WTC11 (cell line): ENCODE measurements around the gene KRT82. TPM values are rescaled to one million over a fixed set of nuclear protein-coding genes. Genes with fewer than 3 reads are reported as not detected.
"Not testable (repeated sequence)": the region's sequence is repeated elsewhere in the genome, so short reads cannot be mapped to it uniquely, and the experiment has no call there.

ENCODE experiments used
- ATAC-seq: fragments of 200-7000 bp; cut with Tn5 transposase; 2 replicates; pipeline ENCODE4 v1.10.0; 2021; ENCODE audit warnings: mild to moderate bottlenecking, moderate library complexity
- CTCF ChIA-PET: fragments of 300-600 bp; sonication (Branson Sonifier 250); formaldehyde crosslinking; loops from one replicate; lab custom pipeline; 2021; ENCODE audit warnings: antibody characterized with exemption; lab: Charles Lee
- POLR2A ChIA-PET: fragments of 350-600 bp; sonication (Branson Sonifier 250); formaldehyde crosslinking; loops from one replicate; lab custom pipeline; 2021; ENCODE audit warnings: antibody characterized with exemption; lab: Charles Lee
- DNase-seq: peaks from one replicate; pipeline ENCODE4 v3.0.0; 2021; ENCODE audit warnings: low spot score
- H3K27ac Mint-ChIP-seq: 2 replicates; pipeline ENCODE4 v1.8.0; 2021; ENCODE audit warnings: mixed read lengths
- H3K27me3 Mint-ChIP-seq: 2 replicates; pipeline ENCODE4 v1.8.0; 2021; ENCODE audit warnings: low read depth, mild to moderate bottlenecking, moderate library complexity, mixed read lengths
- H3K36me3 Mint-ChIP-seq: 2 replicates; pipeline ENCODE4 v1.8.0; 2021; ENCODE audit warnings: mixed read lengths
- H3K4me1 Mint-ChIP-seq: 2 replicates; pipeline ENCODE4 v1.8.0; 2022; ENCODE audit warnings: mixed read lengths
- H3K4me3 Mint-ChIP-seq: 2 replicates; pipeline ENCODE4 v1.8.0; 2021; ENCODE audit warnings: mild to moderate bottlenecking, moderate library complexity, mixed read lengths
- H3K9me3 Mint-ChIP-seq: 2 replicates; pipeline ENCODE4 v1.8.0; 2021; ENCODE audit warnings: mixed read lengths
- ATF1 ChIP-seq: sonication (generic); formaldehyde crosslinking; IDR thresholded peaks from 2 replicates; pipeline ENCODE4 v1.8.1; 2023; ENCODE audit warnings: mild to moderate bottlenecking, moderate library complexity, missing genetic modification reagents
- HMGA2 ChIP-seq: fragments of 250-450 bp; sonication (Bioruptor Pico); IDR thresholded peaks from 2 replicates; pipeline ENCODE4 v1.4.0; 2021; ENCODE audit warnings: mild to moderate bottlenecking, moderate library complexity
- IRF2 ChIP-seq: sonication (generic); formaldehyde crosslinking; IDR thresholded peaks from 2 replicates; pipeline ENCODE4 v1.8.0; 2022; ENCODE audit warnings: low read depth, missing genetic modification reagents, borderline replicate concordance
- JAZF1 ChIP-seq: fragments of 250-450 bp; sonication (Bioruptor Pico); IDR thresholded peaks from 2 replicates; pipeline ENCODE4 v1.9.0; 2021; ENCODE audit warnings: moderate library complexity, mild to moderate bottlenecking, inconsistent platforms
- MYBL2 ChIP-seq: sonication (generic); formaldehyde crosslinking; IDR thresholded peaks from 2 replicates; pipeline ENCODE4 v1.8.1; 2023; ENCODE audit warnings: mild to moderate bottlenecking, moderate library complexity, missing genetic modification reagents
- NR1H2 ChIP-seq: sonication (generic); formaldehyde crosslinking; IDR thresholded peaks from 2 replicates; pipeline ENCODE4 v1.9.0; 2021; ENCODE audit warnings: mild to moderate bottlenecking, moderate library complexity, missing genetic modification reagents
- NR2C2 ChIP-seq: sonication (generic); formaldehyde crosslinking; IDR thresholded peaks from 2 replicates; pipeline ENCODE4 v1.8.0; 2022; ENCODE audit warnings: mild to moderate bottlenecking, missing genetic modification reagents
- RORB ChIP-seq: fragments of 250-450 bp; sonication (Bioruptor Pico); IDR thresholded peaks from 2 replicates; pipeline ENCODE4 v1.9.0; 2021; ENCODE audit warnings: mild to moderate bottlenecking
- SMAD3 ChIP-seq: sonication (generic); formaldehyde crosslinking; IDR thresholded peaks from 2 replicates; pipeline ENCODE4 v1.8.0; 2022; ENCODE audit warnings: missing genetic modification reagents, mild to moderate bottlenecking, borderline replicate concordance
- SMAD4 ChIP-seq: sonication (generic); formaldehyde crosslinking; IDR thresholded peaks from 2 replicates; pipeline ENCODE4 v1.8.0; 2022; ENCODE audit warnings: mild to moderate bottlenecking, missing genetic modification reagents
- SOX15 ChIP-seq: fragments of 250-450 bp; sonication (Bioruptor Pico); IDR thresholded peaks from 2 replicates; pipeline ENCODE4 v1.9.0; 2021; ENCODE audit warnings: mild to moderate bottlenecking
- ZNF263 ChIP-seq: sonication (generic); formaldehyde crosslinking; IDR thresholded peaks from 2 replicates; pipeline ENCODE4 v1.8.1; 2022; ENCODE audit warnings: low read depth, mild to moderate bottlenecking, moderate library complexity, missing genetic modification reagents
- ZNF396 ChIP-seq: fragments of 250-450 bp; sonication (Bioruptor Pico); IDR thresholded peaks from 2 replicates; pipeline ENCODE4 v1.8.0; 2021; ENCODE audit warnings: mild to moderate bottlenecking, moderate library complexity, borderline replicate concordance
- total RNA-seq: library from RNA; stranded (reverse); gene quantifications from 3 replicates; pipeline ENCODE4 v1.2.3, GENCODE V29; 2021
- TF ChIP-seq, protein P1 (sequence below): fragments of 200-600 bp; IDR thresholded peaks from 2 replicates; pipeline ENCODE4 v1.8.0; 2022; ENCODE audit warnings: antibody characterized with exemption
- TF ChIP-seq, protein P2 (sequence below): sonication (generic); formaldehyde crosslinking; IDR thresholded peaks from 2 replicates; pipeline ENCODE4 v1.8.0; 2022; ENCODE audit warnings: mild to moderate bottlenecking, missing genetic modification reagents
- TF ChIP-seq, protein P3 (sequence below): sonication (generic); formaldehyde crosslinking; IDR thresholded peaks from 2 replicates; pipeline ENCODE4 v1.8.1; 2023; ENCODE audit warnings: mild to moderate bottlenecking, missing genetic modification reagents, moderate library complexity
- TF ChIP-seq, protein P4 (sequence below): sonication (generic); formaldehyde crosslinking; IDR thresholded peaks from 2 replicates; pipeline ENCODE4 v1.8.0; 2022; ENCODE audit warnings: mild to moderate bottlenecking, missing genetic modification reagents
- TF ChIP-seq, protein P5 (sequence below): sonication (generic); formaldehyde crosslinking; IDR thresholded peaks from 2 replicates; pipeline ENCODE4 v1.8.1; 2022; ENCODE audit warnings: missing genetic modification reagents, borderline replicate concordance
- TF ChIP-seq, protein P6 (sequence below): fragments of 250-450 bp; sonication (Bioruptor Pico); IDR thresholded peaks from 2 replicates; pipeline ENCODE4 v1.9.0; 2021; ENCODE audit warnings: mild to moderate bottlenecking
- TF ChIP-seq, protein P7 (sequence below): sonication (generic); formaldehyde crosslinking; IDR thresholded peaks from 2 replicates; pipeline ENCODE4 v1.8.1; 2022; ENCODE audit warnings: mild to moderate bottlenecking, moderate library complexity, missing genetic modification reagents
- TF ChIP-seq, protein P8 (sequence below): sonication (generic); formaldehyde crosslinking; IDR thresholded peaks from 2 replicates; pipeline ENCODE4 v1.8.1; 2023; ENCODE audit warnings: mild to moderate bottlenecking, moderate library complexity, missing genetic modification reagents

KRT82 gene
- total RNA-seq, 1 experiment from 2014 or later, result not detected

DNA sequence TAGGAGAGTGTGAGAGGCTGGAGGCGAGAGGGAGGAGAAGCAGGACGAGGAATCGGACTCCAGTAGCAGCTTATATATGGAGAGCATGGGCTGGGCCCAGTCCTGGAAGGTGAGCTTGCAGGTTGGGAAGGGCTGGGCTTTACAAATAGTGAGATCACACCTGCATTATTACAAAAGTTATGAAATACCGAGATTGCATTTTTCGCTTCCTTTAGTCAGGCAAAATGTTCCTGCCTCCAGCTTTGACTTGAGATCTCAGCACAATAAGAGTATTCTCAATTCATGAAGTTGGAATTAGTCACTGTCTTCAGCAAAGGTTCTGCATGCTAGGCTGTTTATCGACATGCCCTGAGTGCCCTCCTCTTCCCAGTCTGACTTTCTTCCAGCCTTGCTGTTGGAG, 46.0 kb upstream of the KRT82 start, which contains the start of gene KRT6B:
Gene KRT6B (minus strand): TSS at position 46 of the 400 bp plus-strand sequence. CDS start 68 bp downstream, outside the sequence.
- Mint-ChIP-seq H3K4me3 (no peak within 1 kb of the TSS), H3K36me3 (peaks cover 8% of the 10 kb centered on the region), H3K27ac (no peak within 1 kb of the TSS), H3K9me3 (peaks cover 22% of the 10 kb centered on the region), H3K4me1 (peaks cover 14% of the 10 kb centered on the region), H3K27me3 (no peaks in the 10 kb centered on the region; the same call in none of the 2 replicates)
- TF ChIP-seq, protein P1, sequence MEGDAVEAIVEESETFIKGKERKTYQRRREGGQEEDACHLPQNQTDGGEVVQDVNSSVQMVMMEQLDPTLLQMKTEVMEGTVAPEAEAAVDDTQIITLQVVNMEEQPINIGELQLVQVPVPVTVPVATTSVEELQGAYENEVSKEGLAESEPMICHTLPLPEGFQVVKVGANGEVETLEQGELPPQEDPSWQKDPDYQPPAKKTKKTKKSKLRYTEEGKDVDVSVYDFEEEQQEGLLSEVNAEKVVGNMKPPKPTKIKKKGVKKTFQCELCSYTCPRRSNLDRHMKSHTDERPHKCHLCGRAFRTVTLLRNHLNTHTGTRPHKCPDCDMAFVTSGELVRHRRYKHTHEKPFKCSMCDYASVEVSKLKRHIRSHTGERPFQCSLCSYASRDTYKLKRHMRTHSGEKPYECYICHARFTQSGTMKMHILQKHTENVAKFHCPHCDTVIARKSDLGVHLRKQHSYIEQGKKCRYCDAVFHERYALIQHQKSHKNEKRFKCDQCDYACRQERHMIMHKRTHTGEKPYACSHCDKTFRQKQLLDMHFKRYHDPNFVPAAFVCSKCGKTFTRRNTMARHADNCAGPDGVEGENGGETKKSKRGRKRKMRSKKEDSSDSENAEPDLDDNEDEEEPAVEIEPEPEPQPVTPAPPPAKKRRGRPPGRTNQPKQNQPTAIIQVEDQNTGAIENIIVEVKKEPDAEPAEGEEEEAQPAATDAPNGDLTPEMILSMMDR, result no peak
- TF ChIP-seq, protein P2, sequence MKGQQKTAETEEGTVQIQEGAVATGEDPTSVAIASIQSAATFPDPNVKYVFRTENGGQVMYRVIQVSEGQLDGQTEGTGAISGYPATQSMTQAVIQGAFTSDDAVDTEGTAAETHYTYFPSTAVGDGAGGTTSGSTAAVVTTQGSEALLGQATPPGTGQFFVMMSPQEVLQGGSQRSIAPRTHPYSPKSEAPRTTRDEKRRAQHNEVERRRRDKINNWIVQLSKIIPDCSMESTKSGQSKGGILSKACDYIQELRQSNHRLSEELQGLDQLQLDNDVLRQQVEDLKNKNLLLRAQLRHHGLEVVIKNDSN (CRISPR knock-in tag), result no peak
- TF ChIP-seq NR2C2 (CRISPR knock-in tag) (no peak), SOX15 (no peak), SMAD3 (CRISPR knock-in tag) (no peak), HMGA2 (CRISPR knock-in tag) (no peak), IRF2 (CRISPR knock-in tag) (no peak), ZNF396 (no peak), NR1H2 (no peak), ATF1 (no peak), SMAD4 (no peak), ZNF263 (CRISPR knock-in tag) (no peak), JAZF1 (CRISPR knock-in tag) (no peak), RORB (CRISPR knock-in tag) (no peak)
- TF ChIP-seq, protein P3, sequence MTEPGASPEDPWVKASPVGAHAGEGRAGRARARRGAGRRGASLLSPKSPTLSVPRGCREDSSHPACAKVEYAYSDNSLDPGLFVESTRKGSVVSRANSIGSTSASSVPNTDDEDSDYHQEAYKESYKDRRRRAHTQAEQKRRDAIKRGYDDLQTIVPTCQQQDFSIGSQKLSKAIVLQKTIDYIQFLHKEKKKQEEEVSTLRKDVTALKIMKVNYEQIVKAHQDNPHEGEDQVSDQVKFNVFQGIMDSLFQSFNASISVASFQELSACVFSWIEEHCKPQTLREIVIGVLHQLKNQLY (CRISPR knock-in tag), result no peak
- TF ChIP-seq, protein P4, sequence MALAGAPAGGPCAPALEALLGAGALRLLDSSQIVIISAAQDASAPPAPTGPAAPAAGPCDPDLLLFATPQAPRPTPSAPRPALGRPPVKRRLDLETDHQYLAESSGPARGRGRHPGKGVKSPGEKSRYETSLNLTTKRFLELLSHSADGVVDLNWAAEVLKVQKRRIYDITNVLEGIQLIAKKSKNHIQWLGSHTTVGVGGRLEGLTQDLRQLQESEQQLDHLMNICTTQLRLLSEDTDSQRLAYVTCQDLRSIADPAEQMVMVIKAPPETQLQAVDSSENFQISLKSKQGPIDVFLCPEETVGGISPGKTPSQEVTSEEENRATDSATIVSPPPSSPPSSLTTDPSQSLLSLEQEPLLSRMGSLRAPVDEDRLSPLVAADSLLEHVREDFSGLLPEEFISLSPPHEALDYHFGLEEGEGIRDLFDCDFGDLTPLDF (CRISPR knock-in tag), result no peak
- TF ChIP-seq, protein P5, sequence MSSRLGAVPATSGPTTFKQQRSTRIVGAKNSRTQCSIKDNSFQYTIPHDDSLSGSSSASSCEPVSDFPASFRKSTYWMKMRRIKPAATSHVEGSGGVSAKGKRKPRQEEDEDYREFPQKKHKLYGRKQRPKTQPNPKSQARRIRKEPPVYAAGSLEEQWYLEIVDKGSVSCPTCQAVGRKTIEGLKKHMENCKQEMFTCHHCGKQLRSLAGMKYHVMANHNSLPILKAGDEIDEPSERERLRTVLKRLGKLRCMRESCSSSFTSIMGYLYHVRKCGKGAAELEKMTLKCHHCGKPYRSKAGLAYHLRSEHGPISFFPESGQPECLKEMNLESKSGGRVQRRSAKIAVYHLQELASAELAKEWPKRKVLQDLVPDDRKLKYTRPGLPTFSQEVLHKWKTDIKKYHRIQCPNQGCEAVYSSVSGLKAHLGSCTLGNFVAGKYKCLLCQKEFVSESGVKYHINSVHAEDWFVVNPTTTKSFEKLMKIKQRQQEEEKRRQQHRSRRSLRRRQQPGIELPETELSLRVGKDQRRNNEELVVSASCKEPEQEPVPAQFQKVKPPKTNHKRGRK, result no peak
- TF ChIP-seq, protein P6, sequence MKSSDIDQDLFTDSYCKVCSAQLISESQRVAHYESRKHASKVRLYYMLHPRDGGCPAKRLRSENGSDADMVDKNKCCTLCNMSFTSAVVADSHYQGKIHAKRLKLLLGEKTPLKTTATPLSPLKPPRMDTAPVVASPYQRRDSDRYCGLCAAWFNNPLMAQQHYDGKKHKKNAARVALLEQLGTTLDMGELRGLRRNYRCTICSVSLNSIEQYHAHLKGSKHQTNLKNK (CRISPR knock-in tag), result no peak
- TF ChIP-seq, protein P7, sequence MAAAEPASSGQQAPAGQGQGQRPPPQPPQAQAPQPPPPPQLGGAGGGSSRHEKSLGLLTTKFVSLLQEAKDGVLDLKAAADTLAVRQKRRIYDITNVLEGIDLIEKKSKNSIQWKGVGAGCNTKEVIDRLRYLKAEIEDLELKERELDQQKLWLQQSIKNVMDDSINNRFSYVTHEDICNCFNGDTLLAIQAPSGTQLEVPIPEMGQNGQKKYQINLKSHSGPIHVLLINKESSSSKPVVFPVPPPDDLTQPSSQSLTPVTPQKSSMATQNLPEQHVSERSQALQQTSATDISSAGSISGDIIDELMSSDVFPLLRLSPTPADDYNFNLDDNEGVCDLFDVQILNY (CRISPR knock-in tag), result no peak
- ChIA-PET POLR2A (no interaction called here), CTCF (no interaction called here)
- no peak for DNase-seq
- ATAC-seq, result no peak

DNA sequence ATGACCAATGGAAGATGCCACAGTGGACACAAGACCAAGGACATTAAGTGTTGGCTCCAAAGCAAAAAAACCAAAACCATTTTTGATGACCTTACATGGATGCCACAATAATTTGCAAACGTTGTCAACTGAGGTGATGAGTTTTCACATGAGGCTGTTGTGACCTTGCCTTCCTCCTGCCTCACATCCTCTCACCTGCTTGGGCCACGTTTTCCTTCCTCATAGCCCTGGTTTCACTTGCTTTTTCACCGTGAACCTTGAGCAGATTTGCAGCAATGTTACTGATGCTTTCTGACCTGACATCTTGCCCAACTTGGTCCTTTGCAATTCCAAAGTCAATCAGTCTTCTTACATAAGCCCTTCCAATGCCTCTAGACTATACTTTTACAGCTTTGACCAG, 42.1 kb upstream of the KRT82 start:
- ChIA-PET POLR2A (no interaction called here), CTCF (no interaction called here)
- no peak overlapping the region for H3K4me3 Mint-ChIP-seq
- DNase-seq (no peak), ATAC-seq (no peak)
- H3K9me3 Mint-ChIP-seq, result peaks cover 22% of the 10 kb centered on the region
- H3K36me3 Mint-ChIP-seq, result peaks cover 8% of the 10 kb centered on the region
- H3K27me3 Mint-ChIP-seq, result no peaks in the 10 kb centered on the region; the same call in none of the 2 replicates
- no peak overlapping the region for H3K27ac Mint-ChIP-seq
- TF ChIP-seq, protein P8, sequence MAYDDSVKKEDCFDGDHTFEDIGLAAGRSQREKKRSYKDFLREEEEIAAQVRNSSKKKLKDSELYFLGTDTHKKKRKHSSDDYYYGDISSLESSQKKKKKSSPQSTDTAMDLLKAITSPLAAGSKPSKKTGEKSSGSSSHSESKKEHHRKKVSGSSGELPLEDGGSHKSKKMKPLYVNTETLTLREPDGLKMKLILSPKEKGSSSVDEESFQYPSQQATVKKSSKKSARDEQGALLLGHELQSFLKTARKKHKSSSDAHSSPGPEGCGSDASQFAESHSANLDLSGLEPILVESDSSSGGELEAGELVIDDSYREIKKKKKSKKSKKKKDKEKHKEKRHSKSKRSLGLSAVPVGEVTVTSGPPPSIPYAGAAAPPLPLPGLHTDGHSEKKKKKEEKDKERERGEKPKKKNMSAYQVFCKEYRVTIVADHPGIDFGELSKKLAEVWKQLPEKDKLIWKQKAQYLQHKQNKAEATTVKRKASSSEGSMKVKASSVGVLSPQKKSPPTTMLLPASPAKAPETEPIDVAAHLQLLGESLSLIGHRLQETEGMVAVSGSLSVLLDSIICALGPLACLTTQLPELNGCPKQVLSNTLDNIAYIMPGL (CRISPR knock-in tag), result no peak
- no peak for TF ChIP-seq MYBL2 (CRISPR knock-in tag)
- TF ChIP-seq, all 79 proteins: peak for 0
- peaks cover 3% of the 10 kb centered on the region for H3K4me1 Mint-ChIP-seq

DNA sequence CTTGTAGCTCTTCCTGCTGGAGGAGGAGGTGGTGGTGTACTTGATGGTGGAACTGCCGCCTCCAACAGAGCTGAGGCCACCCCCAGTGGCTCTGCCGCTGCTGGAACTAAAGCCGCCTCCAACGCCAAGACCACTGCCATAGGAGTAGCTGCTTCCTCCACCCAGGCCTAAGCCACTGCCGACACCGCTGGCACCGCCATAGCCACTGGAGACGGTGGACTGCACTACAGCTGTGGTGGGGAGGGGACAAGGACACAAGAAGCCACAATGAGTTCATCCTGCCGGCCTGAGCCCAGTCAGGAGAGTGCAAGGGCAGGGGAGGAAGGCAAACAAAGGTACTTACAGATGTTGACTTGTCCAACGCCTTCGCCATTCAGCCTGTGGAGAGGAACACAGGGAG, 41.1 kb upstream of the KRT82 start:
- H3K4me3 Mint-ChIP-seq, POLR2A ChIA-PET: not testable (repeated sequence)

More for the DNA sequence above, 41.1 kb upstream of the KRT82 start:
- Mint-ChIP-seq H3K4me1 (peaks cover 13% of the 10 kb centered on the region), H3K9me3 (peaks cover 22% of the 10 kb centered on the region)
- DNase-seq, H3K27ac Mint-ChIP-seq, ATAC-seq, H3K36me3 Mint-ChIP-seq, H3K27me3 Mint-ChIP-seq: not testable (repeated sequence)
- CTCF ChIA-PET, result interaction anchor here (1.1 kb wide), 1 partner anchor 51 kb away, joined by 4 read pairs; no protein-coding TSS in a partner anchor
